A673 (cell line): ENCODE results near the gene CERK. TPM values are rescaled to one million over a fixed set of nuclear protein-coding genes. Genes with fewer than 3 reads are reported as not detected.

Experiments
- BruUV-seq: library from RNA; stranded (reverse); fragments of 400-500 nt; replicated peaks from 2 replicates; lab custom pipeline; 2021; lab: Mats Ljungman, UMichigan
- CTCF ChIA-PET: fragments of 300-600 bp; sonication (Branson Sonifier 250); formaldehyde crosslinking; loops from one replicate; lab custom pipeline; 2022; ENCODE audit warnings: antibody characterized with exemption; lab: Charles Lee
- POLR2A ChIA-PET: fragments of 300-600 bp; sonication (Branson Sonifier 250); formaldehyde crosslinking; loops from one replicate; lab custom pipeline; 2022; ENCODE audit warnings: antibody characterized with exemption; ENCODE audit not compliant: low non-redundant PET; lab: Charles Lee
- DNase-seq: peaks from one replicate; pipeline ENCODE4 v3.0.0-alpha.2; 2015; ENCODE audit warnings: low spot score
- H3K27ac ChIP-seq: fragments of 200-600 bp; sonication (generic); 2 replicates; pipeline ENCODE4 v1.5.1; 2016; ENCODE audit warnings: mixed run types, low read depth, mild to moderate bottlenecking, mixed read lengths, antibody characterized with exemption, low read length; ENCODE audit not compliant: poor library complexity, severe bottlenecking
- H3K27me3 ChIP-seq: fragments of 200-600 bp; sonication (generic); replicated peaks from 2 replicates; pipeline ENCODE4 v1.6.1; 2017; ENCODE audit warnings: mixed run types, low read depth, mild to moderate bottlenecking, mixed read lengths, antibody characterized with exemption, low read length; ENCODE audit not compliant: insufficient read depth, poor library complexity
- H3K36me3 ChIP-seq: fragments of 200-600 bp; sonication (generic); 2 replicates; pipeline ENCODE4 v1.6.1; 2016; ENCODE audit warnings: mixed run types, mild to moderate bottlenecking, mixed read lengths, antibody characterized with exemption, low read length; ENCODE audit not compliant: insufficient read depth, poor library complexity, severe bottlenecking
- H3K4me1 ChIP-seq: fragments of 200-600 bp; sonication (generic); 2 replicates; pipeline ENCODE4 v1.6.1; 2017; ENCODE audit warnings: mixed run types, mild to moderate bottlenecking, mixed read lengths, antibody characterized with exemption, low read length; ENCODE audit not compliant: insufficient read depth, poor library complexity, severe bottlenecking
- H3K4me3 ChIP-seq: fragments of 200-600 bp; sonication (generic); 2 replicates; pipeline ENCODE4 v1.5.1; 2016; ENCODE audit warnings: low read depth, mixed run types, mild to moderate bottlenecking, mixed read lengths, low read length; ENCODE audit not compliant: poor library complexity, severe bottlenecking
- H3K9me3 ChIP-seq: fragments of 200-600 bp; sonication (generic); 2 replicates; pipeline ENCODE4 v1.6.1; 2016; ENCODE audit warnings: mixed run types, low read depth, mild to moderate bottlenecking, mixed read lengths, antibody characterized with exemption, low read length; ENCODE audit not compliant: poor library complexity, severe bottlenecking
- EZH2 ChIP-seq: fragments of 200-600 bp; sonication (generic); IDR thresholded peaks from 2 replicates; pipeline ENCODE4 v1.6.1; 2017; ENCODE audit warnings: borderline replicate concordance, low read depth, mild to moderate bottlenecking, mixed read lengths, antibody characterized with exemption, low read length; ENCODE audit not compliant: poor library complexity, severe bottlenecking
- intact Hi-C: fragments of 100-400 bp; cut with micrococcal nuclease; formaldehyde crosslinking; loops from one replicate; pipeline ENCODE4 v1.10.0; 2022; ENCODE audit not compliant: unreplicated experiment
- total RNA-seq: library from RNA; stranded (reverse); gene quantifications from 2 replicates; pipeline ENCODE4 v1.2.3, GENCODE V29; 2021
- TF ChIP-seq, protein P1 (sequence below): fragments of 300-800, 200-600 bp; sonication (generic); conservative IDR thresholded peaks from 2 replicates; pipeline ENCODE4 v1.5.1; 2017; ENCODE audit warnings: low read depth, mild to moderate bottlenecking, antibody characterized with exemption, low read length, moderate library complexity, mixed read lengths

CERK gene
- total RNA-seq, 1 experiment from 2014 or later, result 58.8 TPM

DNA sequence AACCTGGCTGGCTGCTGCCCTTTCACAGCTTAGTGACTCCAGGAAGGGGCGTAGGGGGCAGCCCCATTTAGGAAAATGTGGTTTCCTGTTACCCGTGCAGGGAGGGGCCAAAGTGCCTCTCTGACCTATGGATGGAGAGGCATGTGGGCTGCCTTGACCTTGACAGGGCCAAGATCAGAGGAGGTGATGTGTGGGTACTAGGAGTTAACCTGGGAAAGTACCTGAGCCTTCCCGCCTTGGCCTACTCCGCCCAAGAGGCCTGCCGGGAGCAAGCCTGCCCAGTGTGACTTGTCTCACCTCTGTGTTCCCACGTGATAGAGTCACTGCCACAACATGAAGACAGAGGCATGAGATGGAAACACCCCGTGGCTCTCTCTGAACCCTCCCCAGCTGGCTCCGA lies 84.5 kb downstream of the CERK start:
- intact Hi-C loops, result no loop called here
- no TSS peak for BruUV-seq
- H3K27ac ChIP-seq, result no peak overlapping the region
- no peak for TF ChIP-seq EZH2
- TF ChIP-seq, protein P1, sequence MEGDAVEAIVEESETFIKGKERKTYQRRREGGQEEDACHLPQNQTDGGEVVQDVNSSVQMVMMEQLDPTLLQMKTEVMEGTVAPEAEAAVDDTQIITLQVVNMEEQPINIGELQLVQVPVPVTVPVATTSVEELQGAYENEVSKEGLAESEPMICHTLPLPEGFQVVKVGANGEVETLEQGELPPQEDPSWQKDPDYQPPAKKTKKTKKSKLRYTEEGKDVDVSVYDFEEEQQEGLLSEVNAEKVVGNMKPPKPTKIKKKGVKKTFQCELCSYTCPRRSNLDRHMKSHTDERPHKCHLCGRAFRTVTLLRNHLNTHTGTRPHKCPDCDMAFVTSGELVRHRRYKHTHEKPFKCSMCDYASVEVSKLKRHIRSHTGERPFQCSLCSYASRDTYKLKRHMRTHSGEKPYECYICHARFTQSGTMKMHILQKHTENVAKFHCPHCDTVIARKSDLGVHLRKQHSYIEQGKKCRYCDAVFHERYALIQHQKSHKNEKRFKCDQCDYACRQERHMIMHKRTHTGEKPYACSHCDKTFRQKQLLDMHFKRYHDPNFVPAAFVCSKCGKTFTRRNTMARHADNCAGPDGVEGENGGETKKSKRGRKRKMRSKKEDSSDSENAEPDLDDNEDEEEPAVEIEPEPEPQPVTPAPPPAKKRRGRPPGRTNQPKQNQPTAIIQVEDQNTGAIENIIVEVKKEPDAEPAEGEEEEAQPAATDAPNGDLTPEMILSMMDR, result no peak
- no peak for DNase-seq
- H3K36me3 ChIP-seq, result no peaks in the 10 kb centered on the region
- H3K27me3 ChIP-seq, result no peaks in the 10 kb centered on the region
- no peak overlapping the region for H3K4me3 ChIP-seq
- ChIA-PET POLR2A (no interaction called here), CTCF (no interaction called here)
- no peaks in the 10 kb centered on the region for H3K9me3 ChIP-seq
- no peaks in the 10 kb centered on the region for H3K4me1 ChIP-seq

GRCh38 chr22:46652847-46653331 lies 85.2 kb downstream of the CERK start:
- POLR2A ChIA-PET, result no interaction called here
- no TSS peak for BruUV-seq
- no peak for DNase-seq
- Histone ChIP-seq H3K4me1 (no peaks in the 10 kb centered on the region), H3K36me3 (no peaks in the 10 kb centered on the region), H3K27me3 (no peaks in the 10 kb centered on the region), H3K27ac (no peak overlapping the region), H3K4me3 (no peak overlapping the region), H3K9me3 (no peaks in the 10 kb centered on the region)
- intact Hi-C loops, result no loop called here
- CTCF ChIA-PET, result no interaction called here
- TF ChIP-seq, protein P1, result no peak
- TF ChIP-seq EZH2, result no peak

DNA sequence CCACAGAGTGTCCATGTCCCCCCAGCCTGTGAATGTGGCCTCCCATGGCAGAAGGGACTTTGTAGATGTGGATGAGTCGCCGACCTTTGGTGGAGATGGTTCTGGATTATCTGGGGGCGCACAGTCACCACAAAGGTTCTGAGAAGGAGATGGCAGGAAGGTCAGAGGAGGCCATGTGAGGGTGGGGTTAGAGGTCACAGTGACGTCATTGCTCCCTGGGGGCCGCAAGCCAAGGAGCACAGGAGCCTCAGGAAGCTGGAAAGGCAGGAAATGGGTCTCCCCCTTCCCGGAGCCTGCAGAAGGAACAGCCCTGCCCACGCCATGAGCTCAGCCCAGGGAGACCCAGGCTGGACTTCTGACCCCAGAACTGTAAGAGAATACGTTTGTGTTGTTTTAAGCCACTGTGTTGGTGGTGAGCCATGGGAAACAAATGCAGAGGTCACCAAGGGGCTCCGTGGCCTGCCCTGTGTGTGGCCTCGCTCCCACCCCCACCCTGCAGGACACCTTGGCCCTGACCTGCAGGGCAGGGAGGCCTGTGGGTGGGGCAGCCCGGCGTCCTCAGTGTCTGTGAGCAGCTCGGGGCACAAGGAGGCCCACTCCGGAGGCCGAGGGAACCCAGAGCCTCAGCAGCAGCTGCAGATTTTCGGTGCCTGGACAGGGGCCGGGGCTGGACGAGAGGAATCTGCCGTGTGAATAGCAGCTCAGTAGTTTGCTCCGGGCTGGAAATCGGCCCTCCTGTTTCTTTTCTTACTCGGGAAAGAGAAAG lies 85.8 kb downstream of the CERK start:
- TF ChIP-seq, protein P1, result no peak
- no peak for TF ChIP-seq EZH2
- POLR2A ChIA-PET, result no interaction called here

More for the DNA sequence above, 85.8 kb downstream of the CERK start:
- Histone ChIP-seq H3K9me3 (no peaks in the 10 kb centered on the region), H3K27me3 (no peaks in the 10 kb centered on the region), H3K27ac (no peak overlapping the region), H3K4me1 (no peaks in the 10 kb centered on the region), H3K36me3 (no peaks in the 10 kb centered on the region), H3K4me3 (no peak overlapping the region)
- CTCF ChIA-PET, result no interaction called here
- BruUV-seq, result no TSS peak
- intact Hi-C loops, result no loop called here
- DNase-seq, result no peak
